Cardiac muscle cell (in vitro differentiated cells and primary cell): ENCODE data around the gene C1orf115. TPM values are rescaled to one million over a fixed set of nuclear protein-coding genes. Genes with fewer than 3 reads are reported as not detected.

ENCODE experiments used
- DNase-seq, 2 donors: peaks; one replicate each; pipeline versions ENCODE4 v3.0.0 to v3.0.0-alpha.2; 2010 to 2017; ENCODE audit warnings: low read depth in 1 of 2, low spot score in 1 of 2
- H3K27ac ChIP-seq: fragments of 200-600 bp; sonication (generic); 2 replicates; pipeline ENCODE4 v1.5.1; 2016
- H3K27me3 ChIP-seq: fragments of 200-600 bp; sonication (generic); 2 replicates; pipeline ENCODE4 v1.6.0; 2016; ENCODE audit warnings: control low read depth
- H3K36me3 ChIP-seq: fragments of 200-600 bp; sonication (generic); 2 replicates; pipeline ENCODE4 v1.5.1; 2016; ENCODE audit warnings: control low read depth
- H3K4me1 ChIP-seq: fragments of 200-600 bp; sonication (generic); 2 replicates; pipeline ENCODE4 v1.8.1; 2017; ENCODE audit warnings: low read depth, mild to moderate bottlenecking, mixed run types
- H3K4me3 ChIP-seq: fragments of 200-600 bp; sonication (generic); 2 replicates; pipeline ENCODE4 v1.5.1; 2016; ENCODE audit warnings: mild to moderate bottlenecking
- H3K9me3 ChIP-seq: fragments of 200-600 bp; sonication (generic); 2 replicates; pipeline ENCODE4 v1.5.1; 2017; ENCODE audit warnings: low read depth, mild to moderate bottlenecking, control low read depth
- polyA plus RNA-seq: library from polyadenylated mRNA; unstranded; fragments of >200 nt; fragmentation: Nextera tagmentation; extraction: Ambion mirVana; gene quantifications from 2 replicates; pipeline ENCODE4 v1.2.1, GENCODE V29; 2016
- total RNA-seq: library from RNA; depleted of rRNA; stranded (reverse); fragments of >200 nt; gene quantifications from 2 replicates; pipeline ENCODE4 v1.2.3, GENCODE V29; 2016
- TF ChIP-seq, protein P1 (sequence below): IDR thresholded peaks from 2 replicates; pipeline ENCODE4 v1.5.1; 2012; ENCODE audit warnings: low read depth, mild to moderate bottlenecking, low read length

Gene C1orf115
- total and polyA plus RNA-seq, 2 experiments from 2014 or later: 5.3 to 7.5 TPM

DNA sequence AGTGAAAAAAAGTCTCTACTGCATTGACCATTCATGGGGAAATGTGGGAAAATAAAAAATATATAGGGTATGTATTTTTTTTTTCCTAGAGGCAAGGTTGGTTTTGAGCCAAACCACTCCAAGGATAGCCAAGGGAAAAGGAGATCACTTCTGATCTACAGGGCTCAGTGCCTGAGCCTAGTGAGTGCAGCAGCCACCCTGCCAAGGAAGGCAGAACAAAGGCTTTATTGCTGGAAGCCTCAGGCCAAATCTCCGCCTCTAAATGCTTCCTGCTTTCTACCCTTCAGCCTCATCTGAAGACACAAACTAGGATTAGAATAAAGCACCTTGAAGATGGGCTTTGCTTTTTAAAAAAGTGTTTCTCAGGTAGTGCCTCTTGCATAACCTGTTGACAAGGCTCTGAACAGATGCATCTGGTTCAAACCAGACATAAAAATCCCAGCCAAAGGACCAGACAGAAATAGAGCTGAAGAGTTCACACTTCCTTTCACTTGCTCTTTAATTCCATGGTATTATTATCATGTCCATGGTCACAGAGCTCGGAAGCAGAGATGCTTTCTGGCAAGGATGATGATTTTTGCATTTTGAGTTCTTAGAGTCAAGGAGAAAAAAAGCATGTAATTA is 10.5 kb downstream of the C1orf115 start:
- no peak overlapping the region for H3K4me3 ChIP-seq
- no peaks in the 10 kb centered on the region for H3K27me3 ChIP-seq
- peak in 1 of 2 donors; percentile 64 for DNase-seq
- no peaks in the 10 kb centered on the region for H3K36me3 ChIP-seq
- H3K4me1 ChIP-seq: no peaks in the 10 kb centered on the region
- no peaks in the 10 kb centered on the region for H3K9me3 ChIP-seq
- TF ChIP-seq, protein P1, sequence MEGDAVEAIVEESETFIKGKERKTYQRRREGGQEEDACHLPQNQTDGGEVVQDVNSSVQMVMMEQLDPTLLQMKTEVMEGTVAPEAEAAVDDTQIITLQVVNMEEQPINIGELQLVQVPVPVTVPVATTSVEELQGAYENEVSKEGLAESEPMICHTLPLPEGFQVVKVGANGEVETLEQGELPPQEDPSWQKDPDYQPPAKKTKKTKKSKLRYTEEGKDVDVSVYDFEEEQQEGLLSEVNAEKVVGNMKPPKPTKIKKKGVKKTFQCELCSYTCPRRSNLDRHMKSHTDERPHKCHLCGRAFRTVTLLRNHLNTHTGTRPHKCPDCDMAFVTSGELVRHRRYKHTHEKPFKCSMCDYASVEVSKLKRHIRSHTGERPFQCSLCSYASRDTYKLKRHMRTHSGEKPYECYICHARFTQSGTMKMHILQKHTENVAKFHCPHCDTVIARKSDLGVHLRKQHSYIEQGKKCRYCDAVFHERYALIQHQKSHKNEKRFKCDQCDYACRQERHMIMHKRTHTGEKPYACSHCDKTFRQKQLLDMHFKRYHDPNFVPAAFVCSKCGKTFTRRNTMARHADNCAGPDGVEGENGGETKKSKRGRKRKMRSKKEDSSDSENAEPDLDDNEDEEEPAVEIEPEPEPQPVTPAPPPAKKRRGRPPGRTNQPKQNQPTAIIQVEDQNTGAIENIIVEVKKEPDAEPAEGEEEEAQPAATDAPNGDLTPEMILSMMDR: no peak
- H3K27ac ChIP-seq: no peak overlapping the region

DNA sequence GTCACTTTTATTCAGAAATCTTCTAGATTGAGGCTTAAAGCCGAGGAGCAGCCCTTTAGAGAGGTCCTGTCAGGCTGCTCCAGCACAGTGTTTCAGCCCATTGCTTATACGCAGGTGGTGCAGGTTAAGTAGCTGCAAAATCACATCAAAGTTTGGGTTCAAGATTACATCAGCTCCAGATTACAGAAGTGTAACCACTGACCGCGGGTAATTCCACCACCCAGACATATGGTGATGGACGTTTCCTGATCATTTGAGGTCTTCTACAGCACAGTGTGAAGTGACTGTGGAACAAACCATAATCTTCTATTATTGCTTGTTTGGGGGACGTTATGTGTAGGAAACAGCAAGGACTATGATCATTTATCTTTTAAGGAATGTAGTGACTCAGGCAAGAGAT is 11.8 kb downstream of the C1orf115 start:
- H3K27ac ChIP-seq: no peak overlapping the region
- H3K9me3 ChIP-seq: no peaks in the 10 kb centered on the region
- no peak for DNase-seq
- H3K27me3 ChIP-seq: no peaks in the 10 kb centered on the region
- no peaks in the 10 kb centered on the region for H3K36me3 ChIP-seq
- no peak overlapping the region for H3K4me3 ChIP-seq
- no peaks in the 10 kb centered on the region for H3K4me1 ChIP-seq
- TF ChIP-seq, protein P1: no peak

DNA sequence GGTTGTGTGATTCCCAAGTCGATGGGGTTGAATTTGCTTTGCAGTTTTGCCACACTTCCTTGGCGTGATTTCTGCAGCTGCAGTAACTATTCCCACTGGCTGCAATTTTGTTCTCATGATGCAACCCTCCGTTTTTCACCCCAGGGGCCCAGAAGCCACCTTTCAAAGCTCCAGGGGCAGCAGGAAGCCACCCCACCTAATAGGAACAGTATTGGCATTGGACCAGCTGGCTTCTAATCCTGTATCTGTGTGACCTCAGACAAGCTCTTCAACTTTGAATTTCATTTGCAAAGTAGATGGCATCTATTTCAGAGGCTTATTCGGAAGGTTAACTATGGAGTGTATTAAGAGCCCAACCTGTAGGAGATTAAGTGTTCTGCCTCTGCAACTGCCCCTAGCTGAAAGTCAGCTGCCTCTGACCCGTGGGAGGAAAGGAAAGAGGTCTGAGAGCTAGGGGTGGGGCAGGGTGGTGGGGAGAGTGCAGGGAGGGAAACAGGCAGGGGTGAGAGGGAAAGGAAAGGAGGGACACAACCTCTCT is 12.6 kb downstream of the C1orf115 start:
- Histone ChIP-seq H3K4me3 (no peak overlapping the region), H3K36me3 (no peaks in the 10 kb centered on the region), H3K9me3 (no peaks in the 10 kb centered on the region), H3K27ac (no peak overlapping the region), H3K27me3 (no peaks in the 10 kb centered on the region), H3K4me1 (no peaks in the 10 kb centered on the region)
- DNase-seq: no peak
- TF ChIP-seq, protein P1: no peak

DNA sequence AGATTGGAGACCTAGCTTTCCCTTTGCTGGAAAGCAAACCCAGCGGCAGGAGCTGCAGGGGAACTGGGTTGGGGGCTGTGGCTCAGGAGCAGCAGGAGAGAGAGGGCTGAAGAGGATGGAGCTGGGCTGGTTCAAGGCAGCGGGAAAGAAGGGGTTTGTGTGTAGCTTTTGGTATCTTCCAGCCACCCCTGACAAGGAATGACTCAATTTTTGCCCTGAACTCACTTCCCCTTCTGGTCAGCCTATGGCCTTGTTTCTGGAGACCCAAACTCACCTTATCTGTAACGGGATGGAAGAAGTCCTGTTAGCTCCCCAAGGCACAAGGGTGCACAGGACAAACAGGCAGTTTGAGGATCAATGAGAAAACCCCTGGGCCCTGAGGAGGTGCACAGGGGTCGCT is 13.1 kb downstream of the C1orf115 start:
- H3K4me1 ChIP-seq: no peaks in the 10 kb centered on the region
- no peak for DNase-seq
- no peak overlapping the region for H3K27ac ChIP-seq
- H3K4me3 ChIP-seq: no peak overlapping the region
- H3K36me3 ChIP-seq: no peaks in the 10 kb centered on the region
- H3K27me3 ChIP-seq: no peaks in the 10 kb centered on the region
- H3K9me3 ChIP-seq: no peaks in the 10 kb centered on the region
- TF ChIP-seq, protein P1: no peak

DNA sequence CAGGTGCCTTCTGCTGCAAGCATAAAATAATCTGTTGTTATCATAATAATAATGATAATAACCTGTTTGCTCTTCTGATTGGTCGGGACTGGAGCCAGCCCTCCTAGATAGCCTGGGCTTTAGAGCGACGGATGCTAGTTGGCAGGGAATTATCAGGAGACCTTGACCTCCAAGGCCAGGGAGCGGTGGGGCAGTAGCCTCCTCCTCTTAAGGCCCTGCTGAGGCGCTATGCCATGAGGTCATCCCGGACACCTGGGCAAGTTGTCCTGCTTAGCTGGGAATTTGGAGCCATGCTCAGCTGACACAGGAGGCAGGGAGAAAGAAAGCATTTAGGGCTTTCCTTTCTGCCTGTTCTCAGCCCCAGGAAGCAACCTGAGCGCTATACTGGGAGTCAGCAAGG is 15.6 kb downstream of the C1orf115 start:
- no peak overlapping the region for H3K27ac ChIP-seq
- no peaks in the 10 kb centered on the region for H3K27me3 ChIP-seq
- no peak overlapping the region for H3K4me3 ChIP-seq
- TF ChIP-seq, protein P1: no peak
- H3K4me1 ChIP-seq: no peaks in the 10 kb centered on the region
- DNase-seq: no peak
- no peaks in the 10 kb centered on the region for H3K36me3 ChIP-seq
- H3K9me3 ChIP-seq: no peaks in the 10 kb centered on the region
